Gastrocnemius medialis (tissue), 4 donors: ENCODE measurements around the gene B3GNT9.

ENCODE experiments used
- POLR2A ChIP-seq, 2 donors: fragments of 450-650 bp; IDR thresholded peaks; one replicate each; pipeline ENCODE4 v1.6.1; 2017; ENCODE audit warnings: antibody characterized with exemption in 2 of 2, mild to moderate bottlenecking in 2 of 2, moderate library complexity in 2 of 2
- TF ChIP-seq, protein P1 (sequence below), 5 experiments: fragments of 450-650 bp in 3 of 5; fragments of 200-600 bp in 2 of 5; sonication (generic) in 2 of 5; IDR thresholded peaks in 4 of 5; conservative IDR thresholded peaks in 1 of 5; 1 replicate in 4 of 5; 2 replicates in 1 of 5; pipeline ENCODE4 v1.5.1; 2016 to 2019; ENCODE audit warnings: antibody characterized with exemption in 5 of 5, mild to moderate bottlenecking in 3 of 5, moderate library complexity in 3 of 5

DNA sequence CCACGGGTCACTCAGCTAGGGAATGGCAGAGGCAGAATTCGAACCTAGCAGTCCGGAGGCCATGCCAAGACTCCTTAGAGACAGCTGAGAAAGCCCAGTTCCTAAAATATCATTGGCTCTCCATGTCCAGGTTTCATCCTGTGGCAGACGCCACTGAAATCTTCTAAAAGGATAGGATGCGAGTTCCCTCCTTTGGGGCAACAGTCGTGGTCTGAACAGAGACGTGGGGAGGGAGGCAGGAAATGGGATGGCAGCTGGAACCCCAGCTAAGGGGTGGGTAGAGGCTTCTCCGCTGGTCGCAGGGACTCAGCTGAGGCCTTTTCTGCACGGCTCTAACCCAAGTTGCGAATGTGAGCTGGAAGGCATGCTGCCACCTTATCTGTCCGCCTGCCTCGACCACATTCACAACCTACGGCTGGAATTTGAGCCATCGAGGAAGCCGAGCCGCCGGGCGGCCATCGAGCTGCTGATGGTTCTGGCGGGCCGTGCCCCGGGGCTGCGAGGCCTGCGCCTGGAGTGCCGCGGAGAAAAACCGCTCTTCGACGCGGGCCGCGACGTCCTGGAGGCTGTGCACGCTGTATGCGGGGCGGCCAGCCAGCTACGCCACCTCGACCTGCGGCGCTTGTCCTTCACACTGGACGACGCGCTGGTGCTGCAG lies 11.8 kb upstream of the B3GNT9 start:
- TF ChIP-seq, protein P1, sequence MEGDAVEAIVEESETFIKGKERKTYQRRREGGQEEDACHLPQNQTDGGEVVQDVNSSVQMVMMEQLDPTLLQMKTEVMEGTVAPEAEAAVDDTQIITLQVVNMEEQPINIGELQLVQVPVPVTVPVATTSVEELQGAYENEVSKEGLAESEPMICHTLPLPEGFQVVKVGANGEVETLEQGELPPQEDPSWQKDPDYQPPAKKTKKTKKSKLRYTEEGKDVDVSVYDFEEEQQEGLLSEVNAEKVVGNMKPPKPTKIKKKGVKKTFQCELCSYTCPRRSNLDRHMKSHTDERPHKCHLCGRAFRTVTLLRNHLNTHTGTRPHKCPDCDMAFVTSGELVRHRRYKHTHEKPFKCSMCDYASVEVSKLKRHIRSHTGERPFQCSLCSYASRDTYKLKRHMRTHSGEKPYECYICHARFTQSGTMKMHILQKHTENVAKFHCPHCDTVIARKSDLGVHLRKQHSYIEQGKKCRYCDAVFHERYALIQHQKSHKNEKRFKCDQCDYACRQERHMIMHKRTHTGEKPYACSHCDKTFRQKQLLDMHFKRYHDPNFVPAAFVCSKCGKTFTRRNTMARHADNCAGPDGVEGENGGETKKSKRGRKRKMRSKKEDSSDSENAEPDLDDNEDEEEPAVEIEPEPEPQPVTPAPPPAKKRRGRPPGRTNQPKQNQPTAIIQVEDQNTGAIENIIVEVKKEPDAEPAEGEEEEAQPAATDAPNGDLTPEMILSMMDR (IDR thresholded peaks at IDR 0.05 in 4 of 5, conservative IDR thresholded peaks at IDR 0.05 in 1 of 5), result no peak
- no peak for TF ChIP-seq POLR2A (IDR thresholded peaks at IDR 0.05)
